ENCODE measurements around the gene AVPR2. TPM values are rescaled to one million over a fixed set of nuclear protein-coding genes. Genes with fewer than 3 reads are reported as not detected.

Gene AVPR2
- total and polyA plus RNA-seq, 9 of the 15 experiments (the other 6 are each of a cell fraction or from before 2014, with no cell fraction given), result not detected

GRCh38 chrX:153938226-153938786, 33.8 kb downstream of the AVPR2 start:
- ATAC-seq, result no peak
- no TSS peak for BruUV-seq (replicated peaks)
- intact Hi-C loops (cut with micrococcal nuclease), result no loop called here

More at GRCh38 chrX:153938226-153938786, 33.8 kb downstream of the AVPR2 start:
- ChIA-PET CTCF (ENCODE audit: low intra/inter-chr PET ratio) (no interaction called here), POLR2A (interaction anchor here (1.0 kb wide), 1 partner anchor 13 kb away, joined by 3 read pairs; no protein-coding TSS in a partner anchor)
- Histone ChIP-seq H3K4me1 (replicated peaks in 1 of 2; ENCODE audit: control insufficient read depth in 2 of 2, insufficient read depth in 2 of 2, low read length in 2 of 2) (peaks cover 17 to 41% of the 10 kb centered on the region in 2 experiments), H2AFZ (ENCODE audit: low read depth, low read length) (no peak overlapping the region), H3K9ac (ENCODE audit: insufficient read depth in 1 of 2, low read depth in 2 of 2, low read length in 2 of 2) (no peak overlapping the region), H3K79me2 (ENCODE audit: control insufficient read depth, insufficient read depth, low read length) (peaks cover 16% of the 10 kb centered on the region), H3K27ac (ENCODE audit: extremely low read depth, low read depth, low read length) (no peak overlapping the region), H3K4me2 (ENCODE audit: insufficient read depth, low read length) (no peak overlapping the region), H3K9me3 (replicated peaks; ENCODE audit: control insufficient read depth, insufficient read depth, low read depth, low read length) (no peaks in the 10 kb centered on the region), H3K27me3 (ENCODE audit: control insufficient read depth in 2 of 2, insufficient read depth in 2 of 2, low read length in 2 of 2) (no peaks in the 10 kb centered on the region), H3K36me3 (ENCODE audit: control insufficient read depth, insufficient read depth, low read length) (peaks cover 7% of the 10 kb centered on the region; the same call in 2 of the 3 replicates), H3K4me3 (no peak overlapping the region), H4K20me1 (replicated peaks; ENCODE audit: control insufficient read depth, insufficient read depth, low read length) (no peaks in the 10 kb centered on the region), H3K9me1 (ENCODE audit: control insufficient read depth, insufficient read depth, low read length) (no peaks in the 10 kb centered on the region)
- no peak for DNase-seq (ENCODE audit: extremely low read depth in 1 of 4, low spot score in 3 of 4)
- 79% methylated on average over 9 of the region's 10 CpGs for WGBS (ENCODE audit: insufficient coverage, low coverage, missing lambda C conversion rate)
- no peak for FAIRE-seq
- no peak for TF ChIP-seq TGIF2 (CRISPR knock-in tag; IDR thresholded peaks at IDR 0.05)
- TF ChIP-seq EGR1 (conservative IDR thresholded peaks at IDR 0.05), result 0 out of 2 replicates have a peak, but pooled peaks have one; percentile 6
- TF ChIP-seq, protein P1, sequence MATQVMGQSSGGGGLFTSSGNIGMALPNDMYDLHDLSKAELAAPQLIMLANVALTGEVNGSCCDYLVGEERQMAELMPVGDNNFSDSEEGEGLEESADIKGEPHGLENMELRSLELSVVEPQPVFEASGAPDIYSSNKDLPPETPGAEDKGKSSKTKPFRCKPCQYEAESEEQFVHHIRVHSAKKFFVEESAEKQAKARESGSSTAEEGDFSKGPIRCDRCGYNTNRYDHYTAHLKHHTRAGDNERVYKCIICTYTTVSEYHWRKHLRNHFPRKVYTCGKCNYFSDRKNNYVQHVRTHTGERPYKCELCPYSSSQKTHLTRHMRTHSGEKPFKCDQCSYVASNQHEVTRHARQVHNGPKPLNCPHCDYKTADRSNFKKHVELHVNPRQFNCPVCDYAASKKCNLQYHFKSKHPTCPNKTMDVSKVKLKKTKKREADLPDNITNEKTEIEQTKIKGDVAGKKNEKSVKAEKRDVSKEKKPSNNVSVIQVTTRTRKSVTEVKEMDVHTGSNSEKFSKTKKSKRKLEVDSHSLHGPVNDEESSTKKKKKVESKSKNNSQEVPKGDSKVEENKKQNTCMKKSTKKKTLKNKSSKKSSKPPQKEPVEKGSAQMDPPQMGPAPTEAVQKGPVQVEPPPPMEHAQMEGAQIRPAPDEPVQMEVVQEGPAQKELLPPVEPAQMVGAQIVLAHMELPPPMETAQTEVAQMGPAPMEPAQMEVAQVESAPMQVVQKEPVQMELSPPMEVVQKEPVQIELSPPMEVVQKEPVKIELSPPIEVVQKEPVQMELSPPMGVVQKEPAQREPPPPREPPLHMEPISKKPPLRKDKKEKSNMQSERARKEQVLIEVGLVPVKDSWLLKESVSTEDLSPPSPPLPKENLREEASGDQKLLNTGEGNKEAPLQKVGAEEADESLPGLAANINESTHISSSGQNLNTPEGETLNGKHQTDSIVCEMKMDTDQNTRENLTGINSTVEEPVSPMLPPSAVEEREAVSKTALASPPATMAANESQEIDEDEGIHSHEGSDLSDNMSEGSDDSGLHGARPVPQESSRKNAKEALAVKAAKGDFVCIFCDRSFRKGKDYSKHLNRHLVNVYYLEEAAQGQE (IDR thresholded peaks at IDR 0.05; ENCODE audit: borderline replicate concordance), result no peak
- TF ChIP-seq, protein P1 (CRISPR knock-in tag; IDR thresholded peaks at IDR 0.05; ENCODE audit: low read depth), result no peak
- no peak for TF ChIP-seq ZNF507 (tag; conservative IDR thresholded peaks at IDR 0.05)
- TF ChIP-seq, protein P2, sequence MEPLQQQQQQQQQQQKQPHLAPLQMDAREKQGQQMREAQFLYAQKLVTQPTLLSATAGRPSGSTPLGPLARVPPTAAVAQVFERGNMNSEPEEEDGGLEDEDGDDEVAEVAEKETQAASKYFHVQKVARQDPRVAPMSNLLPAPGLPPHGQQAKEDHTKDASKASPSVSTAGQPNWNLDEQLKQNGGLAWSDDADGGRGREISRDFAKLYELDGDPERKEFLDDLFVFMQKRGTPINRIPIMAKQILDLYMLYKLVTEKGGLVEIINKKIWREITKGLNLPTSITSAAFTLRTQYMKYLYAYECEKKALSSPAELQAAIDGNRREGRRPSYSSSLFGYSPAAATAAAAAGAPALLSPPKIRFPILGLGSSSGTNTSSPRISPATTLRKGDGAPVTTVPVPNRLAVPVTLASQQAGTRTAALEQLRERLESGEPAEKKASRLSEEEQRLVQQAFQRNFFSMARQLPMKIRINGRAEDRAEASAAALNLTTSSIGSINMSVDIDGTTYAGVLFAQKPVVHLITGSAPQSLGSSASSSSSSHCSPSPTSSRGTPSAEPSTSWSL (CRISPR knock-in tag; IDR thresholded peaks at IDR 0.05; ENCODE audit: borderline replicate concordance), result no peak
- TF ChIP-seq ZFPM2 (CRISPR knock-in tag; IDR thresholded peaks at IDR 0.05), result no peak
- TF ChIP-seq CEBPZ (IDR thresholded peaks at IDR 0.05; ENCODE audit: borderline replicate concordance, low read depth, low read length), result no peak
- in situ Hi-C loops (cut with MboI), result no loop called here

Data from K562 (cell line).